Stomach smooth muscle (tissue), 2 donors: ENCODE results near the gene STX8.

Experiments used
- H3K27ac ChIP-seq: one replicate; pipeline ENCODE4 v1.7.0; 2013; ENCODE audit warnings: mild to moderate bottlenecking, low read length, inconsistent platforms
- H3K27me3 ChIP-seq, 2 donors: one replicate each; pipeline ENCODE4 v1.7.0; 2013; ENCODE audit warnings: low read length in 2 of 2; ENCODE audit not compliant: insufficient read depth in 2 of 2, control insufficient read depth in 1 of 2
- H3K36me3 ChIP-seq, 2 donors: one replicate each; pipeline ENCODE4 v1.7.0; 2013; ENCODE audit warnings: low read length in 2 of 2; ENCODE audit not compliant: control insufficient read depth in 2 of 2, insufficient read depth in 2 of 2
- H3K4me1 ChIP-seq: one replicate; pipeline ENCODE4 v1.7.0; 2013; ENCODE audit warnings: low read length; ENCODE audit not compliant: control insufficient read depth, insufficient read depth
- H3K4me3 ChIP-seq, 2 donors: one replicate each; pipeline ENCODE4 v1.7.0; 2013; ENCODE audit warnings: low read length in 2 of 2
- H3K9ac ChIP-seq, 2 donors: one replicate each; pipeline ENCODE4 v1.7.0; 2013; ENCODE audit warnings: low read length in 2 of 2, mild to moderate bottlenecking in 1 of 2
- H3K9me3 ChIP-seq, 2 donors: one replicate each; pipeline ENCODE4 v1.7.0; 2013; ENCODE audit warnings: low read length in 2 of 2; ENCODE audit not compliant: control insufficient read depth in 2 of 2
- donor health status: healthy.
- donor health status: Pancreatic carcinoma.

Gene STX8

GRCh38 chr17:9371019-9371418 is 204.6 kb downstream of the STX8 start:
- Histone ChIP-seq H3K4me3 (no peak overlapping the region), H3K27me3 (no peaks in the 10 kb centered on the region), H3K4me1 (no peaks in the 10 kb centered on the region), H3K27ac (no peak overlapping the region), H3K9ac (no peak overlapping the region), H3K36me3 (peaks cover 0 to 2% of the 10 kb centered on the region in 2 donors), H3K9me3 (no peaks in the 10 kb centered on the region)

- peaks cover 0 to 2% of the 10 kb centered on the region in 2 donors for H3K36me3 ChIP-seq
- no peaks in the 10 kb centered on the region for H3K4me1 ChIP-seq
- no peak overlapping the region for H3K9ac ChIP-seq
- H3K27me3 ChIP-seq, result no peaks in the 10 kb centered on the region
- no peak overlapping the region for H3K4me3 ChIP-seq
- no peak overlapping the region for H3K27ac ChIP-seq
- no peaks in the 10 kb centered on the region for H3K9me3 ChIP-seq
Observed at GRCh38 chr17:9370467-9370866, 205.2 kb downstream of the STX8 start.

DNA sequence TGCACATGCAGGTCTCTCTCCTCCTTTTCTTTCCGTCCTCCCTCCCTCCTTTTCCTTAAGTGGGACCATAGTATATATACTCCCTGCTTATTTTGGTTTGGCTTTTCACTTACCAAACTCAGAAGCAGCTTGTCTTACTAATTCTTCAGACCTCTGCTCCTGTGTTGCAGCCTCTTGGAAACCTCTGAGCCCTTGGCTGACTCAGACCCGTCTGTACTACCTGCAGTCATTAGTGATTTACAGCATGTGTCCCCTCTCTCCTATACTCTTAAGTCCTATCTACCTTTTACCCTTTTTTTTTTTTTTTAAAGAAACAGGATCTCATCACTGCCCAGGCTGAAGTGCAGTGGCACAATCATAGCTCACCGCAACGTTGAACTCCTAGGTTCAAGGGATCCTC is 207.0 kb downstream of the STX8 start:
- no peak overlapping the region for H3K27ac ChIP-seq
- H3K9me3 ChIP-seq, result no peaks in the 10 kb centered on the region
- H3K36me3 ChIP-seq, result no peaks in the 10 kb centered on the region
- no peak overlapping the region for H3K4me3 ChIP-seq
- no peaks in the 10 kb centered on the region for H3K4me1 ChIP-seq
- no peaks in the 10 kb centered on the region for H3K27me3 ChIP-seq
- H3K9ac ChIP-seq, result no peak overlapping the region

DNA sequence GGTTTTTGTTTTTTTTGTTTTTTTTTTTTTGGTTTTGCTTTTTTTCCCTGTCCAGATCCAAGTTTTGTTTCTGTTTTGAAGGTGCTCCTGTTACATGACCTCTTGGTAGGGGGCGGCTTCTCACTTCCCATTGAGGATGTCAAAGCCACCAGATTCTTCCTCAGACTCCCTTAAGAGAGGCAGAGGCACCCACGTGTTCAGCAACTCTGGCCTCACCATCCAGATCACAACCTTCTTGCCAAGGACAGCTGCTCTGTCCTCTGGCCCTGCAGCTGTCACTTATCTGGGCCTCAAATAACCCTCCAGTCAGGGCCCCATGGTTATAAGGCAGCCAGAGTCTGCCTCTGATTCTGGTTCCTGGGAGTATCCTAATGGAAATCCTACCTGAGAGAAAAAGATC is 208.5 kb downstream of the STX8 start:
- H3K4me3 ChIP-seq, result no peak overlapping the region
- no peaks in the 10 kb centered on the region for H3K36me3 ChIP-seq
- H3K27me3 ChIP-seq, result no peaks in the 10 kb centered on the region
- no peak overlapping the region for H3K9ac ChIP-seq
- H3K27ac ChIP-seq, result no peak overlapping the region
- no peaks in the 10 kb centered on the region for H3K4me1 ChIP-seq
- H3K9me3 ChIP-seq, result no peaks in the 10 kb centered on the region

GRCh38 chr17:9364837-9365430 is 210.7 kb downstream of the STX8 start:
- H3K9ac ChIP-seq, result no peak overlapping the region
- H3K4me3 ChIP-seq, result no peak overlapping the region
- no peak overlapping the region for H3K27ac ChIP-seq
- no peaks in the 10 kb centered on the region for H3K36me3 ChIP-seq
- H3K4me1 ChIP-seq, result no peaks in the 10 kb centered on the region
- no peaks in the 10 kb centered on the region for H3K27me3 ChIP-seq
- H3K9me3 ChIP-seq, result no peaks in the 10 kb centered on the region

DNA sequence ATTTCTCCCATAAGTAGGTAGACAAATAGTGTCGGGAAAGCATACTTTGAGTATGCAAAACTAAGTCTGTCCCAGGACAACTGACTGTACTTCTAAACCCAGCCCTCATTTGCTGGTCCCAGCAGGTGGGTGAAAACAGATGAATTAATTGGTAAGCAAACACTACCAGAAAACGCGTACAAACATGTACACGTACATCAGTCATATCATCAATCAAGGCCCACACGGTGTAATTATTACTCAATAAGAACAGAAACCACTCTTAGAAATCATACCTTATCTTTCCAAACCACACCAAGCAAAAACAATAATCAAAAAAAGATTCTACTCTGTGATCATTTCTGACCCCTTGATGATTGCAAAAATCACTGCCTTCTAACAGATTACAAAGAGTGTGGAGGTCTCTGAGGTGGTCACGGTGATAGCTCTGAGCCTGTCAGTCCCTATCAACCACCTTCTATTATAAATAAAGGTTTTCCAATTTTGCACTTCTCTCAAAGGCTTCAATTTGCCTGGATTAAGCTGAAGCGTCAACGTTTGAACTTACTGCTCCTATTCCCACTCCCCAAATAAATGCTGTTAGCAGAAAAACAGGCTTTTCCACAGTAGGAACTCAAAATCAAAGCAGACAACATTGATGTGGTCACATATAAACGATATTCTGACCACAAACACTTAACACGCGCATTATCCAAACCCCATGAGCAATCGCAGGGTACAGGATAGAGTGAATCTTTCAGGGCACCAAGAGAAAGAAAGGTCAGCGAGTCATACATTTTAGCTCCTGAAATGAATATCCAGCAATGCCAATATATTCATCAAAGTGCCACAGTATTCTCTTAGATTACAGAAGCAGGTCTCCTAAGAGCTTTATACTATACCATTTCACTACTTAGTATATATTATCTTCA is 211.9 kb downstream of the STX8 start:
- Histone ChIP-seq H3K27me3 (no peaks in the 10 kb centered on the region), H3K27ac (no peak overlapping the region), H3K9me3 (no peaks in the 10 kb centered on the region), H3K4me1 (no peaks in the 10 kb centered on the region), H3K4me3 (no peak overlapping the region), H3K36me3 (no peaks in the 10 kb centered on the region), H3K9ac (no peak overlapping the region)

- Histone ChIP-seq H3K27ac (no peak overlapping the region), H3K4me1 (no peaks in the 10 kb centered on the region), H3K27me3 (no peaks in the 10 kb centered on the region), H3K9me3 (no peaks in the 10 kb centered on the region), H3K4me3 (no peak overlapping the region), H3K9ac (no peak overlapping the region), H3K36me3 (no peaks in the 10 kb centered on the region)
Observed at GRCh38 chr17:9361188-9361955, 214.2 kb downstream of the STX8 start.

DNA sequence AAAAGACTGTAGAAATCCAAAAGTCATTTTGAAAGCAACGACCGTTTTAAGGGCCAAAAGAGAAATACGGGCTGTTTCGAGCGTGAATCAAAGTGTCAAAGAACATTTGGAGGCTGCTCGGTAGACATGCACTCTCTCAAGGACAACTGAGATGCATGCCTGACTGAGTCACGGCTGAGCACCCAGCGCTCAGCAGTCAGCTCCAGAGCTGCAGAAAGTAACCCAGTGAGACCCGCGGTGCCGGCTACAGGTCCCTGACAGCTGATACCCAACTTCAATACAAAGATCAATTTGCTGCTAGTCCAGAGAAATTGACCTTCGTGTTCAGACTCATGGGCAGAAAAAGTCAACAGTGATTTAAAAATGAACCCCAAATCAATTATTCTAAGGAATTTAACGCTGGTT is 214.9 kb downstream of the STX8 start:
- no peak overlapping the region for H3K27ac ChIP-seq
- H3K9ac ChIP-seq, result no peak overlapping the region
- H3K4me3 ChIP-seq, result no peak overlapping the region

GRCh38 chr17:9356488-9356911 is 219.1 kb downstream of the STX8 start:
- Histone ChIP-seq H3K27me3 (no peaks in the 10 kb centered on the region), H3K9ac (no peak overlapping the region), H3K9me3 (no peaks in the 10 kb centered on the region), H3K4me1 (no peaks in the 10 kb centered on the region), H3K4me3 (no peak overlapping the region), H3K36me3 (no peaks in the 10 kb centered on the region), H3K27ac (no peak overlapping the region)

More for the DNA sequence above, 214.9 kb downstream of the STX8 start:
- Histone ChIP-seq H3K4me1 (no peaks in the 10 kb centered on the region), H3K9me3 (no peaks in the 10 kb centered on the region), H3K27me3 (no peaks in the 10 kb centered on the region), H3K36me3 (no peaks in the 10 kb centered on the region)

GRCh38 chr17:9355846-9356245 is 219.8 kb downstream of the STX8 start:
- Histone ChIP-seq H3K36me3 (no peaks in the 10 kb centered on the region), H3K27me3 (no peaks in the 10 kb centered on the region), H3K9ac (no peak overlapping the region), H3K27ac (no peak overlapping the region), H3K4me1 (no peaks in the 10 kb centered on the region), H3K4me3 (no peak overlapping the region), H3K9me3 (no peaks in the 10 kb centered on the region)
